Fibroblast of the aortic adventitia (primary cell): ENCODE measurements around the gene ETV6. TPM values are rescaled to one million over a fixed set of nuclear protein-coding genes. Genes with fewer than 3 reads are reported as not detected.

Experiments used
- DNase-seq: peaks from one replicate; pipeline ENCODE4 v3.0.0-alpha.2; 2010; ENCODE audit warnings: low read depth
- H3K4me3 ChIP-seq: 2 replicates; pipeline ENCODE4 v1.5.1; 2011; ENCODE audit warnings: low read depth, mild to moderate bottlenecking, control low read depth, low read length, moderate library complexity
- CTCF ChIP-seq: IDR thresholded peaks from 2 replicates; pipeline ENCODE4 v1.5.1; 2011; ENCODE audit warnings: mild to moderate bottlenecking, low read length, control low read depth, inconsistent platforms; ENCODE audit not compliant: insufficient read depth
- total RNA-seq: library from RNA; depleted of rRNA; stranded (reverse); fragments of >200 nt; gene quantifications from 2 replicates; pipeline ENCODE4 v1.2.3, GENCODE V29; 2012; ENCODE audit warnings: low replicate concordance

The ETV6 gene
- total RNA-seq, 1 donor, result 6.1 TPM

GRCh38 chr12:11656550-11656949 lies 7.1 kb downstream of the ETV6 start:
- no peak for DNase-seq
- no peak for TF ChIP-seq CTCF
- no peak overlapping the region for H3K4me3 ChIP-seq

GRCh38 chr12:11657511-11657910 lies 8.0 kb downstream of the ETV6 start:
- no peak for DNase-seq
- H3K4me3 ChIP-seq, result no peak overlapping the region
- no peak for TF ChIP-seq CTCF

GRCh38 chr12:11658791-11659190 lies 9.3 kb downstream of the ETV6 start:
- H3K4me3 ChIP-seq, result no peak overlapping the region
- peak; percentile 59 for DNase-seq
- TF ChIP-seq CTCF, result no peak

- DNase-seq, result no peak
- no peak for TF ChIP-seq CTCF
- no peak overlapping the region for H3K4me3 ChIP-seq
These were observed 11.2 kb downstream of the ETV6 start for GRCh38 chr12:11660624-11661023.

DNA sequence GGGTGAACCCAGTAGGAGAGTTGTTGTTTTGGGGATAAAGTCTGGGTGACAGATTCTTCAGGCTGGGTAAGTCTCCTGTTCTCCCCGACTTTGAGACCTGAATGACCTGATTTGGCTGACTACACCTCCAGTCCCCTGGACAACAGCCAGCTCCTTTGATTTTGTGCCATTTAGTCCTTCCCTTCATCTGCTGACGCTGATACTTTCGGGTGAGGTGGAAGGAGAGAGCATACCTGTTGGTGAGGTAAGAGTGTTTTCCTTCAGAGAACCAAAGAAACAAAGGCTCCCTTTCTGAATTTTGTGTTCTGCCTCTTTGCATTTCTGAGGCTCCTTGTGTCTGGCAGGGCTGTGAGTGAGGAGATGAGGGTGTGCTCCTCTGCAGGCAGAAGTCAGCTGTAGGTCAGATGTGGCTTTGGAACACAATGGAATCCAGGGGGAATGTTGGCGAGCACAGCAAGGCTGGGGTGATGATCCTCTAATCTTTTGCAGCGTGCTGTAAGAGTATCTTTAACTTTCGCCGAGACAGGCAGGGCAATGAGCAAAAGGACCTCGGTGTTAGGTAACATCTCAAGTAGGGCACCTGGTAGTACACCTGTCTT lies 12.1 kb downstream of the ETV6 start:
- DNase-seq, result no peak

DNA sequence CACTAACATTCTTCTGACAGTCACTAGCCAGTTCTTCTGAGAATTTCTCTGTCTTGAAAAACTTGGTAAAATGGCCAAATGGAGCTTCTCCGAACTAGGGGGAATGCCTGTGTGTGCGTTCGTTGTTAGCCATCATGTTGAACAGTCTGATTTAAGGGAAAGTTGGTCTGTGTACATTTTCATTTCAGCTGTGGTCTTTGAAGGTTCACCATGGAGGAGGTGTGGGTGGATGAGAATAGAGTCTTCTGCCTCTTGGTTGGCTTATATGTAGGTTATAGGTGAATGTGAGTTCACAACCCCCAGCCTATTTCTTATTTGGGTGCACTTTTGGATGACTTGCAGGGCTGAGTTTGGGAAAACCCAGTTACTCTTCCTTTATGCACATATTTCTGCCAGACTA lies 12.9 kb downstream of the ETV6 start:
- TF ChIP-seq CTCF, result no peak
- DNase-seq, result no peak
- H3K4me3 ChIP-seq, result no peak overlapping the region

More for the DNA sequence above, 12.1 kb downstream of the ETV6 start:
- H3K4me3 ChIP-seq, result no peak overlapping the region
- TF ChIP-seq CTCF, result no peak

GRCh38 chr12:11663130-11663529 lies 13.7 kb downstream of the ETV6 start:
- DNase-seq, result no peak
- no peak overlapping the region for H3K4me3 ChIP-seq
- TF ChIP-seq CTCF, result no peak
